CD4-positive, alpha-beta T cell treated with Interferon gamma for 1 hour (primary cell): ENCODE measurements around the gene BACH2.
"Not testable (repeated sequence)": the region's sequence is repeated elsewhere in the genome, so short reads cannot be mapped to it uniquely, and the experiment has no call there.

Experiments used
- DNase-seq: peaks from one replicate; pipeline ENCODE4 v3.0.0-alpha.2; 2020

The BACH2 gene

GRCh38 chr6:90053614-90054013 is 243.0 kb downstream of the BACH2 start:
- no peak for DNase-seq

- no peak for DNase-seq
Measured at GRCh38 chr6:90049295-90049694, 247.3 kb downstream of the BACH2 start.

- DNase-seq, result no peak
Measured at GRCh38 chr6:90048206-90048967, 248.3 kb downstream of the BACH2 start.

- no peak for DNase-seq
Measured at GRCh38 chr6:90045535-90045934, 251.1 kb downstream of the BACH2 start.

- no peak for DNase-seq
Measured at GRCh38 chr6:90044833-90045381, 251.7 kb downstream of the BACH2 start.

GRCh38 chr6:90044182-90044832 is 252.3 kb downstream of the BACH2 start:
- no peak for DNase-seq

- DNase-seq, result no peak
Measured at GRCh38 chr6:90040931-90041330, 255.7 kb downstream of the BACH2 start.

GRCh38 chr6:90039911-90040310 is 256.7 kb downstream of the BACH2 start:
- DNase-seq, result no peak

- no peak for DNase-seq
Measured at GRCh38 chr6:90038961-90039653, 257.5 kb downstream of the BACH2 start.

- DNase-seq, result no peak
Measured at GRCh38 chr6:90036963-90037362, 259.7 kb downstream of the BACH2 start.

GRCh38 chr6:90035047-90035723 is 261.5 kb downstream of the BACH2 start:
- no peak for DNase-seq

GRCh38 chr6:90033746-90034271 is 262.8 kb downstream of the BACH2 start:
- no peak for DNase-seq

- not testable (repeated sequence) for DNase-seq
Measured at GRCh38 chr6:90032489-90033212, 264.0 kb downstream of the BACH2 start.

- no peak for DNase-seq
Measured at GRCh38 chr6:90028995-90029635, 267.5 kb downstream of the BACH2 start.

GRCh38 chr6:90028066-90028778 is 268.4 kb downstream of the BACH2 start:
- DNase-seq, result no peak

- DNase-seq, result no peak
Measured at GRCh38 chr6:90026216-90026615, 270.4 kb downstream of the BACH2 start.

- DNase-seq, result no peak
Measured at GRCh38 chr6:90025523-90026061, 271.1 kb downstream of the BACH2 start.

GRCh38 chr6:90024633-90025032 is 272.0 kb downstream of the BACH2 start:
- DNase-seq, result no peak

GRCh38 chr6:90021711-90022110 is 274.9 kb downstream of the BACH2 start:
- DNase-seq, result no peak

- DNase-seq, result no peak
Measured at GRCh38 chr6:90020746-90021145, 275.9 kb downstream of the BACH2 start.

GRCh38 chr6:90019216-90019615 is 277.4 kb downstream of the BACH2 start:
- DNase-seq, result no peak
